ENCODE data around the gene GLO1. TPM values are rescaled to one million over a fixed set of nuclear protein-coding genes. Genes with fewer than 3 reads are reported as not detected.

GLO1 gene
- total and polyA plus RNA-seq, 2 donors (not counting 1 experiment from before 2014, with no cell fraction given): 18.5 to 31.6 TPM

GRCh38 chr6:38713812-38714211, 10.9 kb upstream of the GLO1 start:
- H4K20me1 ChIP-seq (ENCODE audit: control insufficient read depth, insufficient read depth, low read length, poor library complexity, severe bottlenecking): no peaks in the 10 kb centered on the region
- WGBS (ENCODE audit: insufficient coverage): 20% methylated on average over 2 of the region's 6 CpGs

DNA sequence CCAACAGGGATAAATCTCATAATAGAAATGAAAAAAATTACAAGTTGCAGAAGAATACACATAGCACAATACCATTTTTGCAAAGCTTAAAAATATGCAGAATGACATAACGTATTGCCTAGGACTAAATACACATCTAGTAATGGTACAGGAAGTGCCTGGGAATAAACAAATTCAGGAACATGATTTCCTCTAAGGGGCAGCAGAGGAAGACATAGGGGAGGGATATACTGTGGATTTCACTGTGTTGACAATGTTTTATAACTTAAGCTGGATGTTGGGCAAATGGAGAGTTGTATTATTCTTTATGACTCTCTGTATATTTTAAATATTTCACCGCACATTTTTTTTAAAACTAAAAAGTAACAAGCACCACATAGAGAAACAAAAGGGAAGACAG, 5.6 kb upstream of the GLO1 start:
- Mint-ChIP-seq H3K27ac (no peak overlapping the region), H3K4me1 (no peaks in the 10 kb centered on the region), H3K9me3 (ENCODE audit: insufficient read depth) (peaks cover 2% of the 10 kb centered on the region), H3K4me3 (no peak overlapping the region), H3K27me3 (peaks cover 38% of the 10 kb centered on the region)
- H3K9me3 ChIP-seq (ENCODE audit: control extremely low read depth in 1 of 3, control insufficient read depth in 2 of 3, insufficient read depth in 1 of 3, low read length in 2 of 3): peaks cover 0 to 11% (median 0%) of the 10 kb centered on the region in 3 donors
- POLR2A ChIA-PET: no interaction called here
- no peak overlapping the region for H3K4me3 ChIP-seq (ENCODE audit: control extremely low read depth in 1 of 5, extremely low read depth in 1 of 5, insufficient read depth in 1 of 5, low read depth in 2 of 5, low read length in 4 of 5)
- H3K4me2 ChIP-seq (replicated peaks; ENCODE audit: low read depth, low read length, poor library complexity, severe bottlenecking): no peak overlapping the region
- CTCF ChIA-PET: no interaction called here
- DNase-seq (no peak), ATAC-seq (ENCODE audit: low read depth) (no peak)
- WGBS (ENCODE audit: insufficient coverage): no CpG with 5 or more reads among the region's 2 CpGs
- intact Hi-C loops (cut with micrococcal nuclease): no loop called here
- H3K36me3 ChIP-seq (replicated peaks in 1 of 2; ENCODE audit: control extremely low read depth in 1 of 2, control insufficient read depth in 1 of 2, extremely low read depth in 1 of 2, insufficient read depth in 2 of 2, low read length in 1 of 2): no peaks in the 10 kb centered on the region
- peaks cover 0 to 16% (median 6%) of the 10 kb centered on the region in 4 experiments for H3K27me3 ChIP-seq (replicated peaks in 1 of 4; ENCODE audit: control extremely low read depth in 1 of 4, control insufficient read depth in 3 of 4, insufficient read depth in 4 of 4, low read length in 3 of 4)
- no peaks in the 10 kb centered on the region for H4K20me1 ChIP-seq (ENCODE audit: control insufficient read depth, insufficient read depth, low read length, poor library complexity, severe bottlenecking)
- H3K9ac ChIP-seq (ENCODE audit: low read length): no peak overlapping the region
- no peaks in the 10 kb centered on the region for H3K4me1 ChIP-seq (ENCODE audit: control insufficient read depth in 2 of 2, insufficient read depth in 2 of 2, low read length in 2 of 2)
- no peaks in the 10 kb centered on the region for H3K79me2 ChIP-seq (ENCODE audit: control insufficient read depth, insufficient read depth, low read length)
- no peak overlapping the region for H2AFZ ChIP-seq (ENCODE audit: insufficient read depth, low read depth, low read length, poor library complexity, severe bottlenecking)
- TF ChIP-seq, protein P1, sequence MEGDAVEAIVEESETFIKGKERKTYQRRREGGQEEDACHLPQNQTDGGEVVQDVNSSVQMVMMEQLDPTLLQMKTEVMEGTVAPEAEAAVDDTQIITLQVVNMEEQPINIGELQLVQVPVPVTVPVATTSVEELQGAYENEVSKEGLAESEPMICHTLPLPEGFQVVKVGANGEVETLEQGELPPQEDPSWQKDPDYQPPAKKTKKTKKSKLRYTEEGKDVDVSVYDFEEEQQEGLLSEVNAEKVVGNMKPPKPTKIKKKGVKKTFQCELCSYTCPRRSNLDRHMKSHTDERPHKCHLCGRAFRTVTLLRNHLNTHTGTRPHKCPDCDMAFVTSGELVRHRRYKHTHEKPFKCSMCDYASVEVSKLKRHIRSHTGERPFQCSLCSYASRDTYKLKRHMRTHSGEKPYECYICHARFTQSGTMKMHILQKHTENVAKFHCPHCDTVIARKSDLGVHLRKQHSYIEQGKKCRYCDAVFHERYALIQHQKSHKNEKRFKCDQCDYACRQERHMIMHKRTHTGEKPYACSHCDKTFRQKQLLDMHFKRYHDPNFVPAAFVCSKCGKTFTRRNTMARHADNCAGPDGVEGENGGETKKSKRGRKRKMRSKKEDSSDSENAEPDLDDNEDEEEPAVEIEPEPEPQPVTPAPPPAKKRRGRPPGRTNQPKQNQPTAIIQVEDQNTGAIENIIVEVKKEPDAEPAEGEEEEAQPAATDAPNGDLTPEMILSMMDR (IDR thresholded peaks at IDR 0.05): no peak
- no peak for TF ChIP-seq EZH2 (IDR thresholded peaks at IDR 0.05; ENCODE audit: borderline replicate concordance, insufficient read depth, low read depth, low read length, poor library complexity, severe bottlenecking)
- H3K27ac ChIP-seq (ENCODE audit: low read length in 2 of 2): no peak overlapping the region

More at GRCh38 chr6:38713812-38714211, 10.9 kb upstream of the GLO1 start:
- Histone ChIP-seq H2AFZ (ENCODE audit: insufficient read depth, low read depth, low read length, poor library complexity, severe bottlenecking) (no peak overlapping the region), H3K4me2 (replicated peaks; ENCODE audit: low read depth, low read length, poor library complexity, severe bottlenecking) (no peak overlapping the region), H3K79me2 (ENCODE audit: control insufficient read depth, insufficient read depth, low read length) (no peaks in the 10 kb centered on the region), H3K4me1 (ENCODE audit: control insufficient read depth in 2 of 2, insufficient read depth in 2 of 2, low read length in 2 of 2) (peaks cover 11 to 13% of the 10 kb centered on the region in 2 donors), H3K27ac (ENCODE audit: low read length in 2 of 2) (no peak overlapping the region), H3K9ac (ENCODE audit: low read length) (no peak overlapping the region), H3K9me3 (ENCODE audit: control extremely low read depth in 1 of 3, control insufficient read depth in 2 of 3, insufficient read depth in 1 of 3, low read length in 2 of 3) (peaks cover 0 to 15% (median 0%) of the 10 kb centered on the region in 3 donors), H3K27me3 (replicated peaks in 1 of 4; ENCODE audit: control extremely low read depth in 1 of 4, control insufficient read depth in 3 of 4, insufficient read depth in 4 of 4, low read length in 3 of 4) (peaks cover 0 to 36% (median 18%) of the 10 kb centered on the region in 4 experiments), H3K36me3 (replicated peaks in 1 of 2; ENCODE audit: control extremely low read depth in 1 of 2, control insufficient read depth in 1 of 2, extremely low read depth in 1 of 2, insufficient read depth in 2 of 2, low read length in 1 of 2) (no peaks in the 10 kb centered on the region), H3K4me3 (ENCODE audit: control extremely low read depth in 1 of 5, extremely low read depth in 1 of 5, insufficient read depth in 1 of 5, low read depth in 2 of 5, low read length in 4 of 5) (no peak overlapping the region)
- Mint-ChIP-seq H3K9me3 (ENCODE audit: insufficient read depth) (peaks cover 2% of the 10 kb centered on the region), H3K27me3 (peaks cover 46% of the 10 kb centered on the region), H3K4me1 (peaks cover 7% of the 10 kb centered on the region), H3K4me3 (peak overlapping the region; percentile 13), H3K27ac (no peak overlapping the region)
- ChIA-PET CTCF (no interaction called here), POLR2A (no interaction called here)
- TF ChIP-seq, protein P1 (IDR thresholded peaks at IDR 0.05): no peak
- no peak for TF ChIP-seq EZH2 (IDR thresholded peaks at IDR 0.05; ENCODE audit: borderline replicate concordance, insufficient read depth, low read depth, low read length, poor library complexity, severe bottlenecking)
- intact Hi-C loops (cut with micrococcal nuclease): no loop called here
- DNase-seq (peak; percentile 23), ATAC-seq (ENCODE audit: low read depth) (no peak)

Data from B cell (primary cell).